ENCODE measurements around the gene ATP8A1.
A peak's percentile ranks its signal among the peaks of the same experiment; 100 is the strongest.

Gene ATP8A1

DNA sequence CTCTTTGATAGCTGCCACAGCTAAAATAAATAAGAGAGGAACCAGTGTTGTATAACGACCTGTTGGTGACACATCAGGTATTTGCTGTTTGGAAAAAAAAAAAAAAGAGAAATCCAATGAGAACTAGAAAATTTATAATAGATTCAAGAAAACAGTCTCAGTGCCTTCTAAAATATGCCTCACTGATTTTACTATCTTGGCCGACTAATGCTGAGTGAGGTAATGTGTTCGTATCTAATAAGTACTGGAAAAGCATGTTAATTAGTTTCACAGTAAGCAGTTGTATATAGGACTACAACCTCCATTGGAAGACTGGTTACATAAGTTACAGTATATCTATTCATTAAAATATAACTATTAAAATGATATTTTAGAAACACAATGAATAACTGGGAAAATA, 32.4 kb downstream of the ATP8A1 start:
- DNase-seq: no peak

DNA sequence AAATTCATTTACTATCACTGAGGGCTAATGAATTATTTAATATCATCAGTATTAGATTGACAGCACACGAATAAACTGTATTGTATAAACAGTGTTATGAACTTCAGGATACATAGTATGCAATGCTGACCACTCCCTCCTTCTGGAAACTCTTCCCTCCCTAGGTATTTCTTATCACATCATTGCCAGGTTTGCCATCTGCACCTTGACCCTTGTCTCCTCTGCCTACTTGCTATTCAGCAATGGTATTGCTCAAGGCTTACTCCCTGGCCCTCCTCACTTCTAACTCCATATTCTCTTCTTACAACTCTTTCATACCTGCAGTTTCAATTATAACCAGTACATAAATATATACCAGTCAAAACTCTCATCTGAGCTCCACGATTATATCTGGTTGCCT, 38.9 kb downstream of the ATP8A1 start:
- DNase-seq: no peak

DNA sequence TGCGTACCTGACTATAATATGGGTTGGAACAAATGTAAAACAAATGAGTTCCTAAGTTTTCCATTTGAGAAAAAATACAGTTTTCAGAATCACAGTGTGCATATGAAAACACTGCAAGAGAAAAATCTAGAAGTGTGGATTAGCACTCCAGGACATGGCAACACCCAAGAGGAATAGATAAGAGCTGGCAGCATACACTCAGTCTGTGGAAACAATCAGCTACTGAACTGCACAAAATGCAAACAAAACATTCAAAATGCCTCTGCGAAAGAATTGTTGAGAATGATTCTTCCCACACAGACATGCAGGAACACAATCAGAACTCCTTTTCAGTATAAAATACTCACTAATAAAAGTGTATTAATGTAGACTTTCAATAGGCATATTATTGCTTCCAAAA, 39.9 kb downstream of the ATP8A1 start:
- DNase-seq: no peak

- DNase-seq: no peak
These were observed 40.3 kb downstream of the ATP8A1 start for GRCh38 chr4:42616572-42616971.

DNA sequence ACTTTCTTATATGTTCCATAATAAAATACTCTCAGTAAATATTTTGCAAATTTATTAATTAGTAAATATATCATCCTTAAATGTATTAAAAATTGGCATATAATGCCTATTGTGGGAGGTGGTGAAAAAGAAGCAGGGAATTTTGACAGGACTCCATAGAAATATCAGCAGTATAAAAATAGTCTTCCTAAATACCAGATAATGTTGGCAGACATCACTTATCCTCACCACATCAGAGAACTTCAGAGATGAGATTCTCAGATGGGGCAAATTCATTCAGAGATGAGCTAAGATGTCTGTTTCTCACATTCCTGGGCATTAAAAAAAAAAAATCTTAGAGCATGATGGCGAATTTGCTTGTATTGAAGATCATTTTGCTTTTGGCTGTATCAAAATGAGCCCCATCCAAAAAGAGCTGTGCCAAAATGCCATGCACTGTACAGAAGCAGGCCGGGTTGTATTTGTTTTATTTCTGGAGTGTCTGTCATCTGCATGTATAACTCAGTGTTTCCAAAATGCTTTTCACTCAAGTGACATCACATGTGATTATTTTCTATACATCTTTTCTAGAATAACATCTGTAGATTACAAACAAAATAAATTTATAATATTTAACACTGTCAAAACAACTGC, 41.7 kb downstream of the ATP8A1 start:
- no peak for DNase-seq

DNA sequence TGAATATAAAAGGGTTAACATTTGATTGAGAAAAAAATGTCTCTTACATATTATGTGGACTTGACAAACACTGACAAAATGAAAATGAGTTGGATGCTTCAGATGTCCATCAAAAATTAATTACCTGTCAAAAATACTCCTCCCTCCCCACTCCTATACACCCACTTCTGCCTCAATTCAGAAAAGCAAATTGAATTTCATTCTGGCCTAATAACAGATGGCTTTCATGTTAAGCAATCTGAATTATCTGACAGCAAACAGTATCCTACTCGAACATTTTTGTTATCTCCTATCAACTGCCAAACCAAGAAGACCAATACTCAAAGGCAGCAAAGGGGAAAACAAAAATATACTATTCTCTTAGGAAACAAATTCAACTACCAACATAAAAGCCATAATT, 44.0 kb downstream of the ATP8A1 start:
- no peak for DNase-seq

- DNase-seq: no peak
These were observed 46.0 kb downstream of the ATP8A1 start for GRCh38 chr4:42610941-42611340.

DNA sequence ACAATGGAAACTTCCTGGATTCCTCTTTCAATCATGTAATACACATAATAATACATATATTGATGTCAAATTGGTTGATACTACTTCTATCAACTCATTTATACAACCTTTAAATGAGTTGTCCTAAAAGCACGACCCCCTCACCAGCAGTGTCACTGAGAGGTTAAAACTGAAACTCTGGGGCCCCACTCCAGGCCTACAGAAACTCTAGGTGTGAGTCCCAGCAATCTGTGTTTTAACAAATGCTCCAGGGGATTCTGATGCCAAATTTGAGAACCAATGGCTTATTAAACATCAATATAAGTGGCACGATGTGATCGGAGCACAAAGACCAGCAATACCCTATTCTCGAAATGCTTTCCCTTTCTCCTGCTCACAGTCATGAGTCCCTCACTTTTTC, 47.9 kb downstream of the ATP8A1 start:
- no peak for DNase-seq

- DNase-seq: no peak
These were observed 48.4 kb downstream of the ATP8A1 start for GRCh38 chr4:42608551-42608950.

DNA sequence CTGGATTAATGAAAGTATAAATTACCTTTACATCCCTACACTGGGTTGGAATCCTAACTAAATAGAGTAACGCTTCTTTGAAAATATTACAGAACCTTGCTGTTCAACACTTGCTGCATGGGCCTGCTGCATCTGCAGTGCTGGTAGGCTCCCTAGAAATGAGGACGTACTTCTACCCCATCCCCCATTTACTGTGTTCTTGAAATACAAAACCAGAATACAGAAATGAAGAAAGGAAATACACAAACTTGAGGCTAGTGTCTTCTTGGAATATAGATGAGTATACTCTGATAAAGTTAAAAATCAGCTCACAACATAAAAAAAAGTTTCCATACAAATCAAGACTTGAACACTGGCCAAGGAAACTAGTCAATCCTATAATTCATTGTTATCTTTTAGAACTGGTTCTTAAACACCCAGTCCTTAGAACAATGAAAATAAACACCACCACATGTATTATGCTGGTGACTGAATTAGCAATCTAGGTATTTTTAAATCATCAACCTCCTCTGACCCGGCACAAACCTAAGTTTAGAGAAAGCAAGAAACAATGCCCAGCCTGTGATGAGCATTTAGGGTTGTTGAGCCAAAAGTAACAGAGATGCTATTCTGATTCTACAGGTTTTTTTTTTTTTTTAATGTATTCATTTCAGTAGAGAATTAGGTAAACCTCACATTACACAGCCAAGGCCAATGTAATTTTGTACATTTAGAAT, 49.7 kb downstream of the ATP8A1 start:
- DNase-seq: no peak

DNA sequence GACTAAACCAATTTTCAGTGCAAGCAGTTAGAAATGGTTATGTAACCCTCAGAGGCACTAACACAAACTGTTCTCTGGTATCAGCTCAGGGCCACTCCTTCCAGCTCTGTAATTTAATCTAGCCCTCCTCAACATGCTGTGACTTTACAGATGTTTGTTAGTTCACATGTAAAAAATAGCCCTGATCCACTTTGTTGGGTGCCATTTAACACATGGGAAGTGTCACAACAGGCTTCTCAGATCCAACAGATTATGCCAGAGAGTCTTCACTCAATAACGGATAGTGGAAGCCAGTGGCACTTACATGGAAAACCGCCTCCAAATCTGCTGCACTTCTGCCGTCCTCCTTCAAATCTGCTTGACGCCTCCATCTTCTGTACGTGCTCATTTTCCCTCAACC, 51.6 kb downstream of the ATP8A1 start:
- DNase-seq: peak; percentile 36

- DNase-seq: no peak
These were observed 53.0 kb downstream of the ATP8A1 start for GRCh38 chr4:42603862-42604261.

GRCh38 chr4:42600578-42600977, 56.3 kb downstream of the ATP8A1 start:
- no peak for DNase-seq

GRCh38 chr4:42596918-42597317, 60.0 kb downstream of the ATP8A1 start:
- DNase-seq: no peak

DNA sequence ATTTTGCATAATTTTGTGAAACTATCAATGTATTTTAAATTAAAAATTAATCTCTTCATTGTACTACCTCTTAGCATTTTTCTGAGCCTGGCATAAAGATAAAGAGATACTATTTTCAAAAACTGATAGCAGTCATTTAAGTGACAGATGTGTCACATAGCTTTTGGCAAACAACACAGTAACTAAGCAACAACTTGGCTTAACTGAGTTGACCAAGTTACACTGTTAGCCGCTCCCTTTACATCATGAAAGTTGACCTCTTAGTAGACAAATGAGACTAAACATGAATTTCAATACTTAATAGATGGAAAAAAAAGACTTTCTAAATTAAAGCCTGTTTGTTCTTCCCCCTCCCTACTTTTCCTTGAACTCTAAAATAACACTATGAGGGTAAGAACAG, 62.0 kb downstream of the ATP8A1 start:
- DNase-seq: peak; percentile 15

DNA sequence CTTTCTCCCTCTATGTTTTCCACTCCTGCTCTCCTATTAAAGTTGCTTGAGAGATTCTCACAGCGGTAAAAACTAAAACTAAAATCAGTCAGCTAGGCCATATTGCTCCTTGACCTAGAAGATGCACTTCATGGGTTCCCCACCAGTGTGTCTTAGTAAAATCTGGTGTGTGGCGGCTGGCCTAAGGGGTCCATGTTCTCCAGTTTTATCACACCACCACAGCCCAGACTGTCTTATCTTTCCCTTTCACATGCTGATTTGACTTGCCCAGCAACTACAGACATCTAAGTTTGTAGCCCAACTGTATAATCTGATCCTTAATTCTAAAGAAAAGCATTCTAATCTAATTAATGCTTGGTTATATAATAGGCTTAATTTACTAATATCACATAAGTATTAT, 68.0 kb downstream of the ATP8A1 start:
- peak; percentile 35 for DNase-seq

- no peak for DNase-seq
These were observed 70.1 kb downstream of the ATP8A1 start for GRCh38 chr4:42586775-42587174.

DNA sequence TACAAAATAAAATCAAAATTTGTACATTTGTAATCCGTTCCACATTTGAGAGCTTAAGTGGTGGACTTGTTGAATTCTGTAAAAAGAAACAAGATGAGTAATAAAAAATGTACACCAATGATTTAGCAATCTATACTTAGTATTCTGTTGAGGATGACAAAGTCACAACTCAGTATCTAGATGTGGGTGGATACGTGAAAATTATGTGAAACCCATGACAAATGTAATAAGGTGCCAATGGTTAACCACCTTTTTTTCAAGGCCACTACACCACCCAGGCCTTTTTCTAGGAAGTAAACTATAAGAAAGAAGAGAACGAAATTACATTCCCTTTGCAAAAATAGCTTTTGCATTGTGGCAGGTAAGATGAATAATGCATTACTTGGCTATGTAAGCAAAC, 77.0 kb downstream of the ATP8A1 start:
- DNase-seq: no peak

DNA sequence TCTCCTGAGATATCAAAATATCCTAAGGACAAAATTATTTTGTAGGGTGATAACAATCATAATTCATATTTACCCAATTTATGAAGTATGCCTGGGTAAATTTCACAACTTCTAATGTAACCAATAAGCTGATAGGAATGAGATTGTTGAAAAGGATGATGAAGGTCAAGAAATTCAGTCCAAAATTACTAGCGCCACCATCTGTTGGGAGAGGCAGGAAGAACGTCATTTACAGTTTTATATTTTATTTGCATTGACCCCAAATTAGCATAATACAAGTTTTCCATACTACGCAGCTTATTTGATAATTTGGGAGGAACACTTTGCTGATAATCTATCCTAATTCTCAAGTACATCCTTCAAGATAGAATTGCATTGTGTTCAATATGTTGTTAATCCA, 78.7 kb downstream of the ATP8A1 start:
- no peak for DNase-seq

- DNase-seq: no peak
These were observed 82.0 kb downstream of the ATP8A1 start for GRCh38 chr4:42574870-42575430.

GRCh38 chr4:42573249-42573648, 83.7 kb downstream of the ATP8A1 start:
- DNase-seq: no peak

GRCh38 chr4:42570221-42570620, 86.7 kb downstream of the ATP8A1 start:
- DNase-seq: no peak

DNA sequence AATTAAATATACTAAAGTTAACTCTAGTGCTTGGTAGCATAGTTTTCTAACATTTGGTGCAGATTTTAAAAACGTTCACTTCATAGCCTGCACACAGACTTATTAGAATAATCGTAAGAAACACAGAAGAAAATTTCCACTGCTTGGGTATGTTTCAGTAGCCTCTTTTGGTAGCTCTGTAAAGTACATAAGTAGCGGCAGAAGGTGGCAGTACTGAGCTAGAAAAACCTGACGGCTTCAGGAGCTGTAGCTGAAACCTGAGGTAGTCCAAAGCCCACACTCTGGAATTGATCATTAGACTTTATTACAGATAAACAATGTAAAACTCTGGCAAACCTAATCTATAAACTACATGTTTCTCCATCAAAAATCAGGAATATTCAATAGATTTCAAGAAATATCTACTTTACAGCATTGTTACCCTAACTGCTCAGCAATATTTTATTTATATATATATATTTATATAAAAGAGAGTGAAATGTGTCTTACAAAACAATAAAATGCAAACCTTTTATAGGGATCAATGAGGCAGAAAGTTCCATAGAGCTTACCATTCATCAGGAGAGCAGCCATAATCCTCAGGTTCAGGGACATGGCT, 88.2 kb downstream of the ATP8A1 start:
- DNase-seq: peak; percentile 86

- no peak for DNase-seq
These were observed 90.1 kb downstream of the ATP8A1 start for GRCh38 chr4:42566835-42567234.

Measured in NCI-H82 (cell line).